ENCODE data around the gene NCKAP1.

Gene NCKAP1

GRCh38 chr2:182918961-182919652 is 119.2 kb downstream of the NCKAP1 start:
- peaks cover 43% of the 10 kb centered on the region for H3K4me1 ChIP-seq (ENCODE audit: control insufficient read depth, insufficient read depth, low read length)
- DNase-seq (ENCODE audit: low read depth): no peak
- peaks cover 70% of the 10 kb centered on the region for H3K36me3 ChIP-seq (ENCODE audit: control insufficient read depth, insufficient read depth, low read length, severe bottlenecking)
- no peak overlapping the region for H3K9ac ChIP-seq (ENCODE audit: low read length)
- H3K9me3 ChIP-seq (ENCODE audit: control insufficient read depth, low read length): no peaks in the 10 kb centered on the region
- H3K4me3 ChIP-seq (ENCODE audit: low read length): no peak overlapping the region
- no peaks in the 10 kb centered on the region for H3K27me3 ChIP-seq (replicated peaks; ENCODE audit: control insufficient read depth, insufficient read depth, low read length)

GRCh38 chr2:182917924-182918323 is 120.3 kb downstream of the NCKAP1 start:
- H3K9ac ChIP-seq (ENCODE audit: low read length): no peak overlapping the region
- H3K36me3 ChIP-seq (ENCODE audit: control insufficient read depth, insufficient read depth, low read length, severe bottlenecking): peaks cover 70% of the 10 kb centered on the region
- DNase-seq (ENCODE audit: low read depth): no peak
- H3K4me3 ChIP-seq (ENCODE audit: low read length): no peak overlapping the region
- no peaks in the 10 kb centered on the region for H3K9me3 ChIP-seq (ENCODE audit: control insufficient read depth, low read length)
- H3K27me3 ChIP-seq (replicated peaks; ENCODE audit: control insufficient read depth, insufficient read depth, low read length): no peaks in the 10 kb centered on the region
- peaks cover 39% of the 10 kb centered on the region for H3K4me1 ChIP-seq (ENCODE audit: control insufficient read depth, insufficient read depth, low read length)

- peaks cover 69% of the 10 kb centered on the region for H3K36me3 ChIP-seq (ENCODE audit: control insufficient read depth, insufficient read depth, low read length, severe bottlenecking)
- H3K9ac ChIP-seq (ENCODE audit: low read length): no peak overlapping the region
- H3K4me1 ChIP-seq (ENCODE audit: control insufficient read depth, insufficient read depth, low read length): peaks cover 44% of the 10 kb centered on the region
- H3K9me3 ChIP-seq (ENCODE audit: control insufficient read depth, low read length): no peaks in the 10 kb centered on the region
- DNase-seq (ENCODE audit: low read depth): no peak
- no peak overlapping the region for H3K4me3 ChIP-seq (ENCODE audit: low read length)
- no peaks in the 10 kb centered on the region for H3K27me3 ChIP-seq (replicated peaks; ENCODE audit: control insufficient read depth, insufficient read depth, low read length)
Measured at GRCh38 chr2:182916417-182916816, 121.8 kb downstream of the NCKAP1 start.

DNA sequence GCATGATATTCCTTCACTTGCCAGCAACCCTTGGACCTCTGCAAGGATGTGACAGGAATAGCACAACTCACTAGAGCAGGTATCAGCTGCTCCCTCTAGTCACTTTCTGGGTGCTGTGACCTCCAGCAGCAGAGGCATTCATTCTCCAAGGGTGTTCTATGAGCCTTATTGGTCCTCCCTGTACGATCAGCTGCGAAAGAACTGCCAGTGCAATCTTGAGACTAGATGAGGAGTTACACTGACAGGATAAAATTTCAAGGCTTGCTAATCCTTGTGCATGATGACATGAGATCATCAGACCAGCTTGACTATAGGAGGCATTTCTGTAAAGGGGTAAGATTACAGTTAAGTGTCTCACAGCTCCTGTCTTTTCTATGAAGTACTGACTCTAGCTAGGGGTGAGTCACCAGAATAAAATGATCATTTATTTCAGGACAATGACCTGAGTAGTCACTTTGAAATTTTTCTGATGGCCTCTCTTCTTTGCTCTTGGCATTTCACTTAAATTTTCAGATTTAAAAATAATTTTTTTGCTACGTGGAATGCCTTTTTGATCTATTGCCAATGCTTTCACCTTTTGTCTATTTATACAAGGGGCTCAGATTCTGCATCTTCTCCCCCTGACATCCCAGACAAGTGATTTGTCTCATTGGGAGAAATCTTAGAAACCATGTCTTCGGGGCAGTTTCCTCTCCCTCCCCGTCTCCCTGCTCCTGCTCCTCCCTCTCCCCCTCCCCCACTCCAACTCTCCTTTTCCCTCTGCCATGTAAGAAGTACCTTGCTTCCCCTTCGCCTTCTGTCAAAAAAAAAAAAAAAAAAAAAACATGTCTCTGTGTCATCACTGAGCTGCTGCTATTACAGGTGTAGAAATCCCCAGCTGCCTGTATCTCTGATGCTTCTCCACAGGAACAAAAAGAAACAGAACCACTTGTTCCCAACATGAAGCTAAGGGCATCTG is 122.6 kb downstream of the NCKAP1 start:
- H3K4me1 ChIP-seq (ENCODE audit: control insufficient read depth, insufficient read depth, low read length): peaks cover 41% of the 10 kb centered on the region
- no peak overlapping the region for H3K9ac ChIP-seq (ENCODE audit: low read length)
- H3K9me3 ChIP-seq (ENCODE audit: control insufficient read depth, low read length): no peaks in the 10 kb centered on the region
- peak; percentile 75 for DNase-seq (ENCODE audit: low read depth)
- no peaks in the 10 kb centered on the region for H3K27me3 ChIP-seq (replicated peaks; ENCODE audit: control insufficient read depth, insufficient read depth, low read length)
- peaks cover 63% of the 10 kb centered on the region for H3K36me3 ChIP-seq (ENCODE audit: control insufficient read depth, insufficient read depth, low read length, severe bottlenecking)
- no peak overlapping the region for H3K4me3 ChIP-seq (ENCODE audit: low read length)

GRCh38 chr2:182914852-182915251 is 123.4 kb downstream of the NCKAP1 start:
- Histone ChIP-seq H3K36me3 (ENCODE audit: control insufficient read depth, insufficient read depth, low read length, severe bottlenecking) (peaks cover 62% of the 10 kb centered on the region), H3K4me1 (ENCODE audit: control insufficient read depth, insufficient read depth, low read length) (peaks cover 39% of the 10 kb centered on the region), H3K4me3 (ENCODE audit: low read length) (no peak overlapping the region), H3K27me3 (replicated peaks; ENCODE audit: control insufficient read depth, insufficient read depth, low read length) (no peaks in the 10 kb centered on the region), H3K9ac (ENCODE audit: low read length) (no peak overlapping the region), H3K9me3 (ENCODE audit: control insufficient read depth, low read length) (no peaks in the 10 kb centered on the region)
- no peak for DNase-seq (ENCODE audit: low read depth)

DNA sequence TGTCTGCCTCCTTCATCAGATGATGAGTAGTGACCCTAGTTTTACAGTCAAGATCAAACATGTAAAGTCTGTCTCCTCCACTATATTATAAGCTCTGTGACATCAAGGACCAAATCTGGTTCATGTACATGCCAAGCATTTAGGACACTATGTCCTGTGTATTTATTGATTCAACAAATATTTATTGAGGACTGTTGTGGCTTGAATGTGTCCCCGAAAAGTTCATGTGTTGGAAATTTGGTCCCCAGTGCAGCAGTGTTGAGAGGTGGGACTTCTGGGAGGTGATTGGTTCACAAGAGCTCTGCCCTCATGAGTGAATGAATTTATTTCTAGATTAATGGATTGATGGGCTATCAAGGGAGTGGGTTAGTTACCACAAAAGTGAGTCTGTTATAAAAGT is 125.2 kb downstream of the NCKAP1 start:
- no peaks in the 10 kb centered on the region for H3K27me3 ChIP-seq (replicated peaks; ENCODE audit: control insufficient read depth, insufficient read depth, low read length)
- H3K4me3 ChIP-seq (ENCODE audit: low read length): no peak overlapping the region
- no peaks in the 10 kb centered on the region for H3K9me3 ChIP-seq (ENCODE audit: control insufficient read depth, low read length)
- peaks cover 30% of the 10 kb centered on the region for H3K4me1 ChIP-seq (ENCODE audit: control insufficient read depth, insufficient read depth, low read length)
- DNase-seq (ENCODE audit: low read depth): no peak
- no peak overlapping the region for H3K9ac ChIP-seq (ENCODE audit: low read length)
- H3K36me3 ChIP-seq (ENCODE audit: control insufficient read depth, insufficient read depth, low read length, severe bottlenecking): peaks cover 68% of the 10 kb centered on the region

- H3K36me3 ChIP-seq (ENCODE audit: control insufficient read depth, insufficient read depth, low read length, severe bottlenecking): peaks cover 64% of the 10 kb centered on the region
- no peaks in the 10 kb centered on the region for H3K9me3 ChIP-seq (ENCODE audit: control insufficient read depth, low read length)
Measured at GRCh38 chr2:182912518-182912915, 125.7 kb downstream of the NCKAP1 start.

GRCh38 chr2:182911813-182912517 is 126.3 kb downstream of the NCKAP1 start:
- Histone ChIP-seq H3K27me3 (replicated peaks; ENCODE audit: control insufficient read depth, insufficient read depth, low read length) (no peaks in the 10 kb centered on the region), H3K36me3 (ENCODE audit: control insufficient read depth, insufficient read depth, low read length, severe bottlenecking) (peaks cover 60% of the 10 kb centered on the region), H3K4me3 (ENCODE audit: low read length) (no peak overlapping the region), H3K9me3 (ENCODE audit: control insufficient read depth, low read length) (no peaks in the 10 kb centered on the region), H3K9ac (ENCODE audit: low read length) (no peak overlapping the region), H3K4me1 (ENCODE audit: control insufficient read depth, insufficient read depth, low read length) (peaks cover 32% of the 10 kb centered on the region)
- DNase-seq (ENCODE audit: low read depth): no peak

More at GRCh38 chr2:182912518-182912915, 125.7 kb downstream of the NCKAP1 start:
- Histone ChIP-seq H3K4me3 (ENCODE audit: low read length) (no peak overlapping the region), H3K9ac (ENCODE audit: low read length) (no peak overlapping the region), H3K4me1 (ENCODE audit: control insufficient read depth, insufficient read depth, low read length) (peaks cover 29% of the 10 kb centered on the region), H3K27me3 (replicated peaks; ENCODE audit: control insufficient read depth, insufficient read depth, low read length) (no peaks in the 10 kb centered on the region)
- DNase-seq (ENCODE audit: low read depth): no peak

- Histone ChIP-seq H3K27me3 (replicated peaks; ENCODE audit: control insufficient read depth, insufficient read depth, low read length) (no peaks in the 10 kb centered on the region), H3K4me1 (ENCODE audit: control insufficient read depth, insufficient read depth, low read length) (peaks cover 25% of the 10 kb centered on the region), H3K4me3 (ENCODE audit: low read length) (no peak overlapping the region), H3K9me3 (ENCODE audit: control insufficient read depth, low read length) (no peaks in the 10 kb centered on the region), H3K9ac (ENCODE audit: low read length) (no peak overlapping the region), H3K36me3 (ENCODE audit: control insufficient read depth, insufficient read depth, low read length, severe bottlenecking) (peaks cover 55% of the 10 kb centered on the region)
- no peak for DNase-seq (ENCODE audit: low read depth)
Measured at GRCh38 chr2:182910965-182911364, 127.3 kb downstream of the NCKAP1 start.

DNA sequence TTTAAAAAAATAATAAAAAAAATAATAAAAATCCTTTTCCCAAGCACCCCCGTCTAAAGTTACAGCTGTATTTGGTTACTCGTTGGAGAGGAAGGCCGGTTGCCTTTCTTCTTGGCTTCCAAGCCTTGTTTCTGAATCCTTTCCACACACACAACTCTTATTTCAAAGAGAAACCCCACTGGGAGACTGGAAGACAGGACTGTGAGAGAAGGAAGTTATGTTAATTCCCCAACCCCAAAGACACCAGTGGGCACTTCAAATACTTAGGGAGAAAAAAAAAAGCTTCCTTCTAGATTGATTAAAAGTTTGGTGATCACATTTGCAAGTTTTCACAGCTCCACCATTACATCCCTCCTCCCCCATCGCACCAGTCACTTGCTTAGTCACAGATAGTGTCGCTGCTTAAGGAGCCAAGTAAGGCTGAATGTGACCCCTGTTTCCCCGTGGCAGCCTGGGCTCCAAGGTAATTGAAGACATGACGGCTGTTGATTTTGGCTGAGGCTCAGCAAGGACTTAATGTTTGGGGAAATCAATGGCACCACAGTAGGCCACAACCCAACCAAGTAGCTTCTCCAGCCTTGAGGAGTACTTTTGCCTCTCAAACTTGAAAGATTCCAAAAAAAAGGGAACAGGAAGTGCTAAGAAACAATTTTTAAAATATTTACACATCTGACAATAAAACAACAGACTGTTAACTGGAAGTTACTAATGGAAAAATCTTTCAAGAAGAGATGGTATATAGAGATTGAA is 131.0 kb downstream of the NCKAP1 start:
- Histone ChIP-seq H3K27me3 (replicated peaks; ENCODE audit: control insufficient read depth, insufficient read depth, low read length) (no peaks in the 10 kb centered on the region), H3K36me3 (ENCODE audit: control insufficient read depth, insufficient read depth, low read length, severe bottlenecking) (peaks cover 34% of the 10 kb centered on the region), H3K9ac (ENCODE audit: low read length) (no peak overlapping the region), H3K9me3 (ENCODE audit: control insufficient read depth, low read length) (no peaks in the 10 kb centered on the region), H3K4me3 (ENCODE audit: low read length) (no peak overlapping the region), H3K4me1 (ENCODE audit: control insufficient read depth, insufficient read depth, low read length) (peaks cover 10% of the 10 kb centered on the region)
- DNase-seq (ENCODE audit: low read depth): no peak

Measured in adipocyte (in vitro differentiated cells).